ENCODE results near the gene MARCHF3. TPM values are rescaled to one million over a fixed set of nuclear protein-coding genes. Genes with fewer than 3 reads are reported as not detected.

MARCHF3 gene
- total RNA-seq, 2 donors from 2014 or later = 10.4 to 34.1 TPM

DNA sequence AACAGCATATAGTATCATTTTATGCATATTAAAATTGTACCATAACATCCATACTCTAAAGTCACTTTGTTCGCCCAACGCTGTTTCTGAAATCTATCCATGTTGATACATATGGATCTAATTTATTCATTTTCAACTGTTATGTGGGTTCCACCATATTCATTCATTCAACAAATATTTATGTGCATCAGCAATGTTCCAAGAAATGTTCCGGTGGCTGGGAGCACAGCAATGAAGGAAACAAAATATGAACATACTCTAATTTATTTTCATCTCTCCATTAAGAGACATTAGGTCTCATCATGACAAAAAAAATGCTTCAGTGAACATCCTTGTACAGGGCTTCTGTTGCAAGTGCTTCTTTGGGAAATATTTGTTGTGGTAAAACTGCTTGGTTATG is 75.4 kb downstream of the MARCHF3 start:
- Histone ChIP-seq H3K27ac (no peak overlapping the region), H3K9me3 (no peaks in the 10 kb centered on the region), H3K4me3 (no peak overlapping the region), H3K36me3 (no peaks in the 10 kb centered on the region), H3K4me1 (ENCODE audit: control insufficient read depth in 1 of 2, low read depth in 2 of 2) (no peaks in the 10 kb centered on the region), H3K27me3 (replicated peaks; ENCODE audit: insufficient read depth) (no peaks in the 10 kb centered on the region)
- no peak for DNase-seq (ENCODE audit: low spot score)
- TF ChIP-seq, protein P1, sequence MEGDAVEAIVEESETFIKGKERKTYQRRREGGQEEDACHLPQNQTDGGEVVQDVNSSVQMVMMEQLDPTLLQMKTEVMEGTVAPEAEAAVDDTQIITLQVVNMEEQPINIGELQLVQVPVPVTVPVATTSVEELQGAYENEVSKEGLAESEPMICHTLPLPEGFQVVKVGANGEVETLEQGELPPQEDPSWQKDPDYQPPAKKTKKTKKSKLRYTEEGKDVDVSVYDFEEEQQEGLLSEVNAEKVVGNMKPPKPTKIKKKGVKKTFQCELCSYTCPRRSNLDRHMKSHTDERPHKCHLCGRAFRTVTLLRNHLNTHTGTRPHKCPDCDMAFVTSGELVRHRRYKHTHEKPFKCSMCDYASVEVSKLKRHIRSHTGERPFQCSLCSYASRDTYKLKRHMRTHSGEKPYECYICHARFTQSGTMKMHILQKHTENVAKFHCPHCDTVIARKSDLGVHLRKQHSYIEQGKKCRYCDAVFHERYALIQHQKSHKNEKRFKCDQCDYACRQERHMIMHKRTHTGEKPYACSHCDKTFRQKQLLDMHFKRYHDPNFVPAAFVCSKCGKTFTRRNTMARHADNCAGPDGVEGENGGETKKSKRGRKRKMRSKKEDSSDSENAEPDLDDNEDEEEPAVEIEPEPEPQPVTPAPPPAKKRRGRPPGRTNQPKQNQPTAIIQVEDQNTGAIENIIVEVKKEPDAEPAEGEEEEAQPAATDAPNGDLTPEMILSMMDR (IDR thresholded peaks at IDR 0.05) = no peak
- ATAC-seq (ENCODE audit: insufficient number of reproducible peaks, low FRiP score, low read depth) = no peak

DNA sequence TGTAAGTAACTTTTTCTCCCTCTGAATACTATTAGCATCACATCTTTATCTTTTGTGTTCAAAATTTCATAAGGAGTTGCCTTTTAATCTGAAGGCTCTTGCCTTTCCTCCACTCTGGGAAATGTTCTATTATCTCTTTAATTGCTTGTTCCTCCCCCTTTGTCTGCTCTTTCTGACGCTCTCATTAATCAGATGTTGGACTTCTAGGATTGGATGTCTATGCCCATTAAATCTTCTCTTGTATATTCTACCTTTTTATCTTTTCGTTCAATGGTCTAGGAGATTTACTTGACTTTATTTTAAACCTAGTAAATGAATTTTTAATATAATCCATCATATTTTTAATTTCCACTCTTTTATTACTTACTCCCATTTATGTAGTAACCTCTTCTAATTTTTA is 76.7 kb downstream of the MARCHF3 start:
- no peak for DNase-seq (ENCODE audit: low spot score)
- TF ChIP-seq, protein P1 (IDR thresholded peaks at IDR 0.05) = no peak
- Histone ChIP-seq H3K4me1 (ENCODE audit: control insufficient read depth in 1 of 2, low read depth in 2 of 2) (no peaks in the 10 kb centered on the region), H3K9me3 (no peaks in the 10 kb centered on the region), H3K4me3 (no peak overlapping the region), H3K27ac (no peak overlapping the region), H3K27me3 (replicated peaks; ENCODE audit: insufficient read depth) (no peaks in the 10 kb centered on the region), H3K36me3 (no peaks in the 10 kb centered on the region)
- no peak for ATAC-seq (ENCODE audit: insufficient number of reproducible peaks, low FRiP score, low read depth)

DNA sequence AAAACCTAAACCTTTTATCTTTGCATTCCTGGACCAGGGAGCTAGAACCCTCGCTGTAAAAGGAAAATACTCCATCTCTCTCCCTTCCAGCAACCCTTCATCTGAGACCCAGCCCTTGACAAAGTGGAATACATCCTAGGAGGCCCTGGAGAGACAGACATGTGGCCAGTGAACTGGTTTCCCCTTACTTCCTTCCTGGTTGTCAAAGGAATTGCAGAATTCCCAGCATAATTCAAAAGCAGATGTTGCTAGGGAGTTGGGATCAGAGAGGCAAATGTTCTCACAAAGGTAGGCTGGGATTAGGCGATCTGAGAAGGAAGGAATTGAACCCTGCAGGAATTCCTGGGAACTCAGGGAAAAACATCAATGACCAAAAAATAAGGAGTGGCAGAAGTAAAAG is 80.9 kb downstream of the MARCHF3 start:
- ATAC-seq (ENCODE audit: insufficient number of reproducible peaks, low FRiP score, low read depth) = no peak
- DNase-seq (ENCODE audit: low spot score) = no peak

DNA sequence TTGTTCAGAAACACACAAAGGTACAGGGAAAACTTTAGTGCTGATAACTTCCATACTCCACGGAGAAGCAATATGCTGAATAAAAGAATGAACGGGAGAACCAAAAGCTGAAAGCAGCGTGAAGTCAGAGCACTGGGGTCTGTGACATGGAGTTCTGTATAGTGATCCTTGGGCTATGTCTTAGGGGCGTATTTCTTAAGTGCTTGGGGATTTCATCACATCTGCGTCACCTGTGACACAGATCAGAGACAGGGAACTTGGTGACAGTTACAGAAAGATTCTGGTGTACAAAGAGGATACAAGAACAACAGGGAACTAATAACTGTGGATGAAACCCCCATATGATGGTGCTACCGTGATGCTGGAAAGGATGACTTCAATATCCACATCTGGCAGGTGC is 81.9 kb downstream of the MARCHF3 start:
- TF ChIP-seq, protein P1 (IDR thresholded peaks at IDR 0.05) = no peak
- ATAC-seq (ENCODE audit: insufficient number of reproducible peaks, low FRiP score, low read depth) = no peak
- no peaks in the 10 kb centered on the region for H3K27me3 ChIP-seq (replicated peaks; ENCODE audit: insufficient read depth)

More for the DNA sequence above, 80.9 kb downstream of the MARCHF3 start:
- Histone ChIP-seq H3K27ac (no peak overlapping the region), H3K4me1 (ENCODE audit: control insufficient read depth in 1 of 2, low read depth in 2 of 2) (no peaks in the 10 kb centered on the region), H3K9me3 (no peaks in the 10 kb centered on the region), H3K4me3 (no peak overlapping the region), H3K27me3 (replicated peaks; ENCODE audit: insufficient read depth) (no peaks in the 10 kb centered on the region), H3K36me3 (no peaks in the 10 kb centered on the region)
- TF ChIP-seq, protein P1 (IDR thresholded peaks at IDR 0.05) = no peak

DNA sequence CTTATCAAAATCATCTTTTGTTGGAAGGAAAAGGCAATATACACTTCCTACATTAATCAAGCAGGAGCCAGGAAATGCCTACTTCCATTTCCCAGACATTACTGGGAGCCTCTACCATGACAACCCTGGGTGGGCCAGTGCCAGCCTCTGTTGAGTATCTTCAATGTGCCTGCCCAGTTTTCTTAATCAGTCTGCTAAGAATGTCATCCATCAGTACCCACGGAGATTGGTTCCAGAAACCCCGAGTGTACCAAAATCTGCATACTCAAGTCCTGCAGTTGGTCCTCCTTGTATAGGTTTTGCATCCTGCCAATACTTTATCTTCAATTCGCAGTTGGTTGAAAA is 82.4 kb downstream of the MARCHF3 start:
- Histone ChIP-seq H3K36me3 (no peaks in the 10 kb centered on the region), H3K27ac (no peak overlapping the region), H3K4me3 (no peak overlapping the region), H3K27me3 (replicated peaks; ENCODE audit: insufficient read depth) (no peaks in the 10 kb centered on the region), H3K9me3 (no peaks in the 10 kb centered on the region), H3K4me1 (ENCODE audit: control insufficient read depth in 1 of 2, low read depth in 2 of 2) (no peaks in the 10 kb centered on the region)
- TF ChIP-seq, protein P1 (IDR thresholded peaks at IDR 0.05) = no peak
- DNase-seq (ENCODE audit: low spot score) (no peak), ATAC-seq (ENCODE audit: insufficient number of reproducible peaks, low FRiP score, low read depth) (no peak)

More for the DNA sequence above, 81.9 kb downstream of the MARCHF3 start:
- H3K36me3 ChIP-seq = no peaks in the 10 kb centered on the region
- H3K4me3 ChIP-seq = no peak overlapping the region
- no peaks in the 10 kb centered on the region for H3K4me1 ChIP-seq (ENCODE audit: control insufficient read depth in 1 of 2, low read depth in 2 of 2)
- H3K9me3 ChIP-seq = no peaks in the 10 kb centered on the region
- DNase-seq (ENCODE audit: low spot score) = no peak
- H3K27ac ChIP-seq = no peak overlapping the region
